Activated CD4-positive, alpha-beta T cell treated with anti-CD3 and anti-CD28 coated beads, Interleukin-2, amount 50 U/mL, for 16 hours (primary cell): ENCODE data around the gene HOOK2.
"Not testable (repeated sequence)": the region's sequence is repeated elsewhere in the genome, so short reads cannot be mapped to it uniquely, and the experiment has no call there.

Experiments used
- DNase-seq: peaks from one replicate; pipeline ENCODE4 v3.0.0-alpha.2; 2020

HOOK2 gene

DNA sequence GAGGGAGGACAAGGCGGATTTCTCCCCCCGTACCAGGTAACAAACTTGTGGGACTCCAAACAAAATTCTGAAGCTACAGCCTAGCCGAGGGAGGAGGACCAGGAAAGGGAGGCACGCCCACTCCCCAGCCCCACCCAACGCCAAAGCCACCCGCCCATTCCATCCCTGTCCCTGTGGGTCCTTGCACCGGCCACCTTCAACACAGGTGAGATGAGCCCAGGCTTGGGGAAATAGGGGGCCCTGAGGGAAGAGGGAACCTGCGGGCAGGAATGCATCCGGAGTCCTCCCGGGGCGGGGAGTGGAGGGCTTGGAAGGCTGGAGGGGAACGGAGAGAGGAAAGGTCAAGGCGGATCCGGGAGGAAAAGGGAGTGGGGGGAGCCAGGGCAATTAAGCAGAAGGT is 23.7 kb downstream of the HOOK2 start, which contains the start of gene BEST2:
Gene BEST2 (plus strand): TSS at position 157 of the 400 bp plus-strand sequence. CDS start 802 bp downstream, outside the sequence.
- no peak for DNase-seq

DNA sequence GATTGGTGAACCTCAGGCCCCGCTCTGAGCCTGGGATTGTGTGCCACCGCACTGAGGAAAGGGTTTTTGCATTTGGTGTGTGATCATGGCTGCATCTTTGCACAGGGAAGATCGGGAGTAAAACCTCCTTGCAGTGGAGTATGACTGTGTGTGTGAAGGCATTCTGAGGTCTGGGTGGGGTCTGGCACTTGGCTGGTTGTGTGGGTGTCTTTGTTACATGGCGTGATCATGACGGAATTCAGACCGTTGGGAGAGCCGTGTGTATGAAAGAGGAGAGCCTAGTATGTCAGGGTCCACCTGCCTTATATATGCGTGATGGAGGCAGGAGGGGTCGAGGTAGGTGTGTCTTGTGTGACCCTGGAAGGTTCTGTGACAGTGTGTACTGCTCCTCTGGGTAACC is 24.5 kb downstream of the HOOK2 start:
- no peak for DNase-seq

DNA sequence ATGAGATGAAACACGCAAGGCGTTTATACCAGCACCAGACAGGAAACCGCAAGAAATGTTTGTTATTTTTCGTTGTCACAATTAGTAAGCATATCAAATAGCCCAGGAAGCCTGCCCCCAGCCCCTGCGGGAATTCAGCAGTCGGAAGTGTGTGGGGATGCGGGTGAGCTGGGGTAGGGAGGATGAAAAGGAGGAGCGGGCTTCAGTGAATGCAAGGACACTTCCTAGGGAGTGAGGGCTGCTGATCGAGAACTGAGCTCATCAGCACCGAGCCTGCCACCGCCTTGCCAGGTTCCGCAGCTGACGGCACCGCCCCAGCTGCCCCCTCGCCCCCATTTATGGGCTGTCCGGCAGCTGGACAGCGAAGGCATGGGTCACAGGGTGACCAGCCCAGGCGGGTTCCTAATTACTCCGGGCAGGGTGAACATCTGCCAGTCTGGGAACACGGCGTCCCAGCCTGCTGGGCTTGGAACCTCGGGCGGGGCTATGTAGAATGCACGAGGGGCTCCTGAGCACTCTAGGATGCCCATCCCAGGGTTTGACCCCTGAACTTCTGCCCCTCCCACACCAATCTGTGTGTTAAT is 25.3 kb downstream of the HOOK2 start:
- no peak for DNase-seq

DNA sequence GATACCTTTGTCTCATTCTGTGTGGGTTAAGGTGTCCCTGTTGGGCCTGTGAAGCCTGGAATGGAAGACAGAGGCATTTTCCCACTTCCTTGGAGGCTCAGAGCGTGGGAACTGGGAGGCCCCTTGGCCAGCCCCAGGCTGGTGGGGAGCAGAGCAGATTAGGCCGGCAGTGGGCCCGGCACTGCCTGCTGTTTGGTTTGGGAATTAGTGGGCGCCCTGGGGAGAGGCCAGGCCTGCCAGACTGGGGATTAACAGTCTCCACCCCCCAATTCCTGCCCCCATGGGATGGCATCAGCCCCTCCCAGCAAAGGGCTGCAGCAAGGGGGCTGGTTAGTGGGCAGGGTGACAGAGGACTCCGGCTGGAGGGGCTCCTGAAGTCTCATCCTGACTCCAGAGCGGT is 26.9 kb downstream of the HOOK2 start:
- no peak for DNase-seq

DNA sequence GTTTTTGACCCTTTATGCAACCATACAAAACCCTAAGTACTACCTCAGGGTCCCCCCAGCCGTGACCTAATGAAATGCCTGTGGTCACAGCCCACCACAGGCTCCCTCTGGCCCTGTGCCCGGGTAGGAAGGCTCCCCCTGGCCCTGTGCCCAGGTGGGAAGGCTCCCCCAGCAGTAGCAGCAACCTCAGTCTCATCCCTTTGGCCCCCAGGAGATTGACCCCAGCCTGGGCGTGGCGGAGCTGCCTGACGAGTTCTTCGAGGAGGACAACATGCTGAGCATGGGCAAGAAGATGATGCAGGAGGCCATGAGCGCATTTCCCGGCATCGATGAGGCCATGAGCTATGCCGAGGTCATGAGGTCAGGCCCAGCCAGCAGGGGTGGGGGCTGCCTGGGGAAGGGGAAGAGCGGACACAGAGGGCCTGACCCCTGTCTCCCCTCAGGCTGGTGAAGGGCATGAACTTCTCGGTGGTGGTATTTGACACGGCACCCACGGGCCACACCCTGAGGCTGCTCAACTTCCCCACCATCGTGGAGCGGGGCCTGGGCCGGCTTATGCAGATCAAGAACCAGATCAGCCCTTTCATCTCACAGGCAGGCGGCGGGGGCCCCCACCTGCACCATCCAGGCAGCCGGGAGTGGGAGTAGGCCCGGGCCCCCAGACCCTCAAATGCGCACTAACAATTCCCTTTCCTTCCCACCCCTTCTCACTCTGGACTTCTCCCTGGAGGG is 30.0 kb downstream of the HOOK2 start:
- DNase-seq: no peak

DNA sequence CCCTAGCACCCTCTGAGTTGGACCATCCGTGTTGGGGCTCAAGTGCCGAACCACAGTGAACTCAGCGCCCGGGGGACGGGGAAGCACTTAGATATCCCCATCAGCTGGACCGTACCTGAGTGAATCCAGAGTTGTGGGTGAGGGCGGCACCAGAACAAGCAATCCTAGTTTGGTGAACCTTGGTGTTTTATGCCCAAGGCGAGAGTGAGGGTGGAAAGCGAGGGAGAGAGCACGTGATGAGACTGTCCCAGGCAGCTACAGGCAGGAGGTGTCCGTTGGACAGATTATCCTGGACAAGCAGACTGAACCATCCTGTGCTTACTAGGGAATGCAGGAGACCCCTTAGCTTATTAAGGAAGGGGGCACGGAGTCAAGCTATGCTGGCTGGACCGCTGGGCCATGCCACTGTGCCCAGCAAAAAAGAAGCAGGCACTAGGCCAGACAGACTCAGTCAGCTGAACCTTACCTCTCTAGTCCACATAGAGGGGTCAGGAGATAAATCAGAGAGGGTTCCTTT is 37.5 kb downstream of the HOOK2 start:
- DNase-seq: no peak

DNA sequence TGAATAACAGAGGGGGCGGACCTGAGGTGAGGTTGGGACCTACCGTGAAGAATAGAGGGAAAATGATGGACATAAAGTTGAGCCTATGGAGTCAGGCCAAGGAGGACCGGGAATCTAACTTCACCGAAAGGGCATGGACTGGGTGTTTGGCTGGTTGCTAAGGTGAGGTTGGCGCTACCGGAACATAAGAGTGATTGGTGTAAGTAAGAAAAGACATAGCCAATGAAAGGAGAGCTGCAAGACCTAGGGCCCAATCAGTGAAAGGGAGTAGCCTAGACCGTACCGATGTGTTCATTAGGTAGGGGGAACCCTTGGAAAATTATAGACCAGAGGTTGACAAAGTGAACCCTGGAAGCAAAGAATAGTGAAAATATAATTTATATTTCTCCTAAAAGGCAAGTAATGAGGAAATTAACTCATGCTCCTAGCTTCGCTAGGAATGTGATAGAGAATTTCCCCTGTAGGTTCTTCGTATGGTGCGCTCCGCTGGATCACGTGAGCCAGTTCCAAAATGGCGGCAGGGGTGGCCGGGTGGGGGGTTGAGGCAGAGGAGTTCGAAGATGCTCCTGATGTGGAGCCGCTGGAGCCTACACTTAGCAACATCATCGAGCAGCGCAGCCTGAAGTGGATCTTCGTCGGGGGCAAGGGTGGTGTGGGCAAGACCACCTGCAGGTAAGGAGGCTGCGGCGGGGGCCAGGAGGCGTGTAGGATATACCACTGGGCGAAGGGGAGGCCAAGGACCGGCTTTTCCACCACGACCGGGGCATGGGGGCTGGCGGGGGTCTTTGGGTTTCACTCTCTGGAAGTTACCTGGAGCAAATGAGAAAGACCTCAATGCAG is 38.1 kb downstream of the HOOK2 start, which contains the start of gene GET3:
Gene GET3 (plus strand): TSS at position 503 of the 840 bp plus-strand sequence. CDS start 9 bp downstream, at position 512.
- peak; percentile 95 for DNase-seq

DNA sequence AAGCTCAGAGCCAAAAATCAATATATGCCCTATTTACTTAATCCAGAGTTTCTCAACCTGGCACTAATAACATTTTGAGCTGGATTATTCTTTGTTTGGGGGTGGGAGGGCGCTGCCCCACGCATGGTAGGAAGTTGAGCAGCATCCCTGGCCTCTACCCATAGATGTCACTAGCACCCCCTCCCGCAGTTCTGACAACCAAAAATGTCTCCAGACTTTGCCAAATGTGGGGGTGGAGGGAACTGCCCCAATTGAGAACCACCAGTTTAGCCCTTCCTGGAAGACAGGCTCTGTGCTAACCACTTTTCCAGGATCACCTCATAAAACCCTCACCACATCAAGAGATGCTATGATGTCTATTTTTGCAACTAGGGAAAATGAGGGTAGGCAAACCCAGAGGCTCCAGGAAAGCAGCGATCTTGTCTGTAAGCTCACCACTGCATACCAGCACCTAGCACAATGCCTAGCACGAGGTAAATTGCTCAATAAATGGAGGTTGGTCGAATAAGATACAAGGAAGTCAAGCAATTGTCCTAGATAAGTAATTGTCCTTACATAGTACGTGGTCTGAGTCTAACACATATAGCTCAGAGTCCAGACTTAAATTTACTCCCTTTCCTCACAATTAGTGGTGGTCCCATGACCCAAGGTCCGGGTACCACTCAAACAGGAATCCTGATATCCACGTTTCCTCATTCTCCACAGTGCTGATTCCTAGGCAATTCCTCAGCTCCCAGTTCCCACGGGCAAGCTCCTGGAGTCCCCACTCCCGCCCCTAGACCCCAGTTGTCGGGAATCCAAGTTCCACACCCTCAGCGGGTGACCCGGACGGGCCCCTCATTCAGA is 41.8 kb downstream of the HOOK2 start:
- peak; percentile 77 for DNase-seq

DNA sequence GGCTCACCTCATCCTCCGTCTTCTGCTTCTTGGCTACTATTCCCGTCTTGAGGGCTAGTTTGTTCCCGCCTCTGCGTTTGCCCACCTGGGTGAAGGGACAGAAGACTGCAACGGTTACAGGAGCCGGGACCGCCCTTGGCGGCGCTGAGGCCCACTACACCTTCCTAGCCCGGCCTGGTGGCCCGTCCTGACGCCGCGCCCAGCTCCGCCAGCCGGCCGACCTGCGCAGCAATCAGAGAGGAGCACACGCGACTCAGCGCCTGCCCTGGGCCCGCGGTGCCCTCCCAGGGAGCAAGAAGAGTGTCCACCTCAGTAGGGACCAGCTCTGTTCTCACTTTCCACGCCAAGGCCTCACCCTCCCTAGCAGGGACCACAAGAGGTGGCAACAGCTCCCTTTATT is 44.0 kb downstream of the HOOK2 start:
- no peak for DNase-seq

DNA sequence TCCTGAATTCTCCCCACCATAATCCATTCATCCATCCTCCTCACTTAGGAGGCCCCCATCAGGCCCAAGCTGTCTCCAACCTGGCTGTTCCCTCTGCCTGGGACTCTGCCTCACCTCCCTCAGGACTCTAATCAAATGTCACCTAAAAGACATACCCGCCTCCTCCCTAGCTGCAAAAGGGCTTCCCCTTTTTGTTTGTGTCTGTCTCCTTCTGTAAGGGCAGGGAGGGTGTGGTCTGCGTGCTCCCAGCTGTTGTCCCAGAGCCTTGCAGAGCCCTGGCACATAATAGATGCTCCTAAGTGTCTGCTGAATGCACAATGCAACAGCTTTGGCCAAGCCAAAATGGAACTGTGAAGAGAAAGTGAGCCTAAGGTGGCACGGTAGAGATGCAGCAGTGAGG is 45.3 kb downstream of the HOOK2 start:
- DNase-seq: no peak

DNA sequence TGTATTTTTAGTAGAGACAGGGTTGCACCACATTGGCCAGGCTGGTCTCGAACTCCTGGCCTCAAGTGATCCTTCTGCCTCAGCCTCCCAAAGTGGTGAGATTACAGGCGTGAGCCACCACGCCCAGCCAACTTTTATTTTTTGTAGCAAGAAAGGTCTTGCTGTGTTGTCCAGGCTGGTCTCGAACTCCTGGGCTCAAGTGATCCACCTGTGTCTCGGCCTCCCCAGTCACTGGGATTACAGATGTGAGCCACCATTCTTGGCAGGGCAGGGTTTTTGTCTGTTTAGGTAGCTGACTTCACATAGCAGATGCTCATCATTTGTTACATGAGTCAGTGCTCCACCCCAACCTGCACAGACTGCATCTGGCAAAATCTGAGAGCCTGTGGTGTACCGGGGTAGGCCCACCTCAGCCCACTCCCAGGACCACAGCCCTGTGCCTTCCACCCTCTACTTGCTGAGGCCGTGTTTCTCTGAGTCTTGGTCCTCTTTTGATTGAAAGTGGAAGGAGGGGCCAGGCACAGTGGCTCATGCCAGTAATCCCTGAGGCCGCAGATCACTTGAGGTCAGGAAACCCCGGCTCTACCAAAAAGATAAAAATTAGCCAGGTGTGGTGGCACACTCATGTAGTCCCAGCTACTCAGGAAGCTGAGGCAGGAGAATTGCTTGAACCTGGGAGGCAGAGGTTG is 47.5 kb downstream of the HOOK2 start:
- DNase-seq: no peak

DNA sequence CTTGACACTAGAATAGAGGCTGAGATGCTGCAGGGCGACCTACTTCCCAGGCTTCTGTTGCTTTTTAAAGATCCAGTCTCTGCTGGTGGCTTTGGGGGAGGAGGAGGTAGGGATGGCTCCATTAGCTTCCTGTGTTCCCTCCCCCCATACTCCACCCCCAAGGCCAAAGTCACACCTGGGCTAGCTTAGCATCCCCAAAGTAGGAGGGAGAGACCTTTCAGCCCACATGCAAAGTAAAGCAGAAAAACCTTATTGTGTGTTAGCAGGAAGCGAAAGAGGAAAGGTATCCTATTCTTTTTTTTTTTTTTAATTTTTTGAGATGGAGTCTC is 48.4 kb downstream of the HOOK2 start:
- no peak for DNase-seq

DNA sequence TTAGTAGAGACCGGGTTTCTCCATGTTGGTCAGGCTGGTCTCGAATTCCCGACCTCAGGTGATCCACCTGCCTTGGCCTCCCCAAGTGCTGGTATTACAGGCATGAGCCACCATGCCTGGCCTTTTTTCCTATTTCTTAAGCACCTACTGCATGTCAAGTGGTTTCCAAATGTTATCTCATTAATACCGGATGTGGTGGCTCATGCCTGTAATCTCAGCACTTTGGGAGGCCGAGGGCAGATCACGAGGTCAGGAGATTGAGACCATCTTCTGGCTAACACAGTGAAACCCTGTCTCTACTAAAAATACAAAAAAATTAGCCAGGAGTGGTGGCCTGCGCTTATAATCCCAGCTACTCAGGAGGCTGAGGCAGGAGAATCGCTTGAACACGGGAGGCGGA is 49.7 kb downstream of the HOOK2 start:
- DNase-seq: not testable (repeated sequence)

DNA sequence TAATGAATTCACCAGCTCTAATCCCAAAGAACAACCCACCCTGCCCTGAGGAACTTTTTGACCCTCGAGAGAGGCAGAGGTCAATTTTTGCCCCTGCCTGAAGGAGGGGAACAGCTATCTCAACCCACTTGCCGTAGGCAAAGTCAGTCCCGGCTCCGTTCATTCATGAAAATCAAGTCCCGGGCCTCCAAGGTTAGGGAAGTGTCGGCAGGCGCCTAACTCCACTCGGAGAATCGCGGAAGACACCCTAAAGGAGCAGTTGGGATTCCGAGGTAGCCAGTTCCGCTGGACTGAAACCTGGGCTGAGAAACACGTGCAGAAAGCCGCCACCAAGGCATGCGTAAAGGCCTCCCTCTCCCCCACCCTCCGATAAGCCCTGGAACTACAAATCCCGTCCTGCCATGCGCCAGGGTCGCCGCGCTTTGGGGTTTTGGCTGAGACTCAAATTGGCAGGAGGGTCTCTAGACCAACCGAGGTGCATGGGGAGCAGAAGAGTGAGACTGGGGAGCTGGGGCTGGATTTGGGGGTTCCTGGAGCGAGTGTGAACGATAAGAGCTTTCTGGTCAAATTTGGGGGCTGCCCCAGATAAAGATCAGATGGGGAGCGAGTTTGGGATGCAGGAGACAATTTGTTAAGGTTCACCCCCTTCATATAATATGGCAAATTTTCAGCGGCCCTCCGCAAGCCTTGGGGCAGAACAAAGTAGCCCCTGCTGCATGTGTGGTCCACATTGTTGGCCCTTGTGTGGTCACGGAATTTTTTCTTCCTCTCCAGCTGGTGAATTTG is 51.5 kb downstream of the HOOK2 start, which contains the start of gene TNPO2:
Gene TNPO2 (minus strand): TSS at position 292 of the 786 bp plus-strand sequence. CDS start 2,955 bp downstream, outside the sequence.
- peak; percentile 85 for DNase-seq

DNA sequence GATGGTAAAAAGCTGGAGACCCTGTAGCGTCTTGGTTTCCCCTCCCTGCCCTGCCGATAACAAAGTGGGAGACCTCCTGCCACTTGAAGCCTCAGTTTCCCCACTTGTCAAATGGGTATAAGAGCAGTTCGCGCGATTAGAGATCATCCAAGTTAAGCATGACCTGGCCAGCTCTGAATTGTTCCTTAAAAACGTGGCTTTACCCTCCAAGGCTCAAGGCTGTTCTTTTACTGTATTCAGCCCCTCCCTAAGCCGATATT is 52.0 kb downstream of the HOOK2 start:
- no peak for DNase-seq

DNA sequence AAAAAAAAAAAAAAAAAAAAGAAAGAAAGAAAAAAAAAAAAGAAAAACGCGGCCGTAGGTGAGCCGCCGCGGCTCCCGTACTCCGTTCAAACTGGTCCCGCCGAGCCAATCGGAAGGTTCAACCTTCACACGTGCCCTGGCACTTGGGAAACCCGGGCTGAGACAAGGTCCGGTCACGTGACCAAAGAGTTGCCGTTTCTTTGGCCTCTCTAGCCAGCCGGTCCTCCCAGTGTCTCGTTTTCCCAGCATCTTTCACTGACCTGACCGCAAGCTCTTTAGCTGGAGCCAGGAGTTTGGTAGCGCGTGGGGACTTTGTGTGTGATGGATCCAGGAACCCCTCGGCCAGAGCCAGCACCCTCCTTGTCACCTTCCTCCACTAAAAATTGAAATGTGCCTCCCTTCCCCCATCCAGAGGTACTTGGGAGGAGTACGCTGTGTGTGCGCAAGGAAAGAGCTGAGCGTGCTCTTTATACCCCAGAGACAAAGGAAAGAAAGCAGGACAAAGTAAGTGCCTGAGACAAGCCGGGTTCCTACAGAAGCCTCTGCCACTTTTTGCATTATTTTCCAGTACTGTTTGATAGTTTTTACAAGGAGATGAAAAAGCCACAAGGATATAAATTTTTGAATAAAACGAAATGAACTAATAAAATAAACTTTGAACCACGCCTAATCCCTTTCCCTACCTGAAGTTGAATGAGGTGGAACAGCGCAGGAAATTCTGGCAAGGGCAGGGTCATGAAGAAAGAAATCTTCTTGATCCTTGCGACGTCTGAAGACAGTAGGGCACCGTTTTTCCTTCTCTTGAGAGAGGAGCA is 52.6 kb downstream of the HOOK2 start:
- peak; percentile 98 for DNase-seq

DNA sequence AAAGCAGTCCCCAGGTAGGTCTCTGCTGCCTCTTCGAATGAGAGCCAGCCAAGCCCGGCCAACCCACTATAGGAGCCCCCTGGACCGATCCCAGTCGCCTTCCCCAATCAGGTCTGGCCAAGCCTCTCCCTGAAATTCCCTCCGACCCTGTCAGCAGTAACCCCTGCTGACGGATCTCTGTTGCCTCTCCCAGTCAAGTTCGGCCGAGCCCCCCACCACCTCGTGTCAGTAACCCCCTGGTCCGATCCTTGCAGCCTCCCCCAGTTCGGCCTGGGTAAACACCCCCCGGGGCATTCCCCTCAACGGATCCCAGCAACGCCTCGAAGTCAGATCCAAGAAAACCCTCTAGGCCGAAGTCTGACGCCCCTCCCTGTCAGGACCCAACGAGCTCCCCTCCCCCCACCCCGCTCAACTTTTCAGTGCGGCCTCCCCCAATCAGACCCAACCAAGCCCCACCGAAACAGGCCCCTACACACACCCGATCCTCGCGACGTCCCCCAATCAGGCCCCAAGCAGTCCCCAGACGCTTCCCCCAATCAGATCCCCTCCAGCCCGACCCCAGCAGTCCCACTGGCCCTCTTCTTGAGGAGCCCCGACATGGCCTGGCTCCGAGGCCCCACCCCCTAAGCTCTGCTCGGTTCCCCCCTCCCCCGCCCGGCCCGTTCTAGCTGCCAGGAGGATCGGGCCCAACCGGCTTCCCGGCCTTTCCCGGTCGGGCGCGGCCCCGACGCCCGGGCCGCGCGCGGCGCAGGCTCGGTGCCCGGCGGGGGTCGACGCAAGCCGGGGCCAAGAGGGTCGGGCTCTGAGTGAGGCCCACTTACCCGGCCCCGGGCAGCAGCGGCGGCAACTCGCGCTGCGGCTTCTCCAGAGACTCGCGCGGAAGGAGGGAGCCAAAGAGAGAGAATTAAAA is 53.4 kb downstream of the HOOK2 start:
- DNase-seq: peak; percentile 55

DNA sequence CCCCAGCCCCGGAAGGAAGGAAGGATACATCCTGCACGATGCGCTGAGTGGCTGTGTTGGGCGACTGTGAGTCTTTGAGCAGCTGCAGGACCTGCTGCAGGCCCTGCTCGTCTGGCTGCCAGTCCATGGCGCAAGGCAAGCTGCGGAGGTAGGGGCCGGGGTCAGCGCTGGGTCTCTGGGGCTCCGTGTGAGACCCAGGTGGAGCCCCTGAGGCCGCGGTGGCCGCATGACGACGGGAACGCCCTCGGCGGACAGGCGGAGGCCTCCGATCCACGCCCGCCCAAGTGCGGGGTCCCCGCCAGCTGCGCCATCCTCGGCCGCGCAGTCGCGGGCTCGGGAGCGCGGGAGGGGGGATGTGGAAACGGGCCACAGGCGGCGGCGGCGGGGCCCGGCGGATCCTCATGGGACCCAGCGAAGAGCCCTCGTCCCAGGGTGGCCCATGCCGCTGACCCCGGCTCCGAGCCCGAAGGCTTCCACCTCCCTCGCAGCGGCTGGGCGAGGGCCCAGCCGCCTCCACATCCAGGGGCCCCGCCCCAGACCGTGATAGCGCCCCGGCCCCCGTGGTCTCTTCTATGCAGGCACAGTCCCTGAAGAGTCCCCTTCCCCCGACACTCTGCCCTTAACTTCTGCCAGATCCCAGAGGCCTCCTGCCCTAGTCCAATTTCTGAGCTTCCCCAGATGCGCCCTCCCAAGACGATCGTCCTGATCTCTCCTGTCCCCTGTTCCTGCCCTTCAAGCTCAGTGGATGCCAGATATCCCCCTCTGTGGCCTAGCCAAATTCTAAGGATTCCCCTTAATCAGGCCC is 54.3 kb downstream of the HOOK2 start:
- DNase-seq: no peak
